Endothelial cell of umbilical vein (primary cell): Measurements from ENCODE around the gene CALY. TPM values are rescaled to one million over a fixed set of nuclear protein-coding genes. Genes with fewer than 3 reads are reported as not detected.

Experiments used
- BruUV-seq: library from RNA; stranded (reverse); fragments of 400-500 nt; replicated peaks from 2 replicates; lab custom pipeline; 2021; lab: Mats Ljungman, UMichigan
- CTCF ChIA-PET: fragments of 300-600, 350-600 bp; sonication (Branson Sonifier 250); formaldehyde crosslinking; loops from one replicate; lab custom pipeline; 2021; ENCODE audit warnings: antibody characterized with exemption, inconsistent platforms; lab: Charles Lee
- POLR2A ChIA-PET: fragments of 300-600, 350-600 bp; sonication (Branson Sonifier 250); formaldehyde crosslinking; loops from one replicate; lab custom pipeline; 2021; ENCODE audit warnings: antibody characterized with exemption, inconsistent platforms; lab: Charles Lee
- DNase-seq: peaks from one replicate; pipeline ENCODE4 v3.0.0-alpha.2; 2011; ENCODE audit warnings: low read depth, low spot score
- FAIRE-seq: peaks from 2 replicates; lab custom pipeline; 2011; peaks lifted over from hg19 to GRCh38; lab: Jason Lieb, UNC
- H2AFZ ChIP-seq: 2 replicates; pipeline ENCODE4 v1.6.0; 2012; ENCODE audit warnings: low read depth, low read length, control low read depth, inconsistent platforms
- H3K27ac ChIP-seq: 2 replicates; pipeline ENCODE4 v1.5.1; 2011; ENCODE audit warnings: low read depth, mild to moderate bottlenecking, control low read depth, low read length, moderate library complexity; ENCODE audit not compliant: insufficient read depth
- H3K27me3 ChIP-seq, 2 experiments: 2 replicates each; pipeline versions ENCODE4 v1.6.0 to v1.6.1; 2011; ENCODE audit warnings: low read length in 2 of 2, mixed read lengths in 1 of 2; ENCODE audit not compliant: control insufficient read depth in 2 of 2, insufficient read depth in 2 of 2
- H3K36me3 ChIP-seq, 2 experiments: 2 replicates in 1 of 2; 3 replicates in 1 of 2; pipeline ENCODE4 v1.5.1; 2011; ENCODE audit warnings: low read length in 2 of 2, mild to moderate bottlenecking in 1 of 2, moderate library complexity in 1 of 2; ENCODE audit not compliant: control insufficient read depth in 2 of 2, insufficient read depth in 2 of 2; ENCODE audit errors: extremely low read depth in 1 of 2
- H3K4me1 ChIP-seq: 3 replicates; pipeline ENCODE4 v1.5.1; 2011; ENCODE audit warnings: mild to moderate bottlenecking, low read length; ENCODE audit not compliant: control insufficient read depth, insufficient read depth; ENCODE audit errors: extremely low read depth
- H3K4me2 ChIP-seq: 2 replicates; pipeline ENCODE4 v1.6.1; 2011; ENCODE audit warnings: low read length, control low read depth, mixed read lengths; ENCODE audit not compliant: insufficient read depth
- H3K4me3 ChIP-seq, 3 experiments: fragments of 200-600 bp in 1 of 3; sonication (generic), shearing (Covaris generic) in 1 of 3; replicated peaks in 1 of 3; 2 replicates each; pipeline ENCODE4 v1.5.1; 2011 to 2016; ENCODE audit warnings: control low read depth in 3 of 3, low read length in 3 of 3, mild to moderate bottlenecking in 2 of 3, inconsistent platforms in 1 of 3, low read depth in 1 of 3, moderate library complexity in 1 of 3; ENCODE audit not compliant: insufficient read depth in 1 of 3
- H3K79me2 ChIP-seq: 2 replicates; pipeline ENCODE4 v1.6.0; 2012; ENCODE audit warnings: low read length, inconsistent platforms; ENCODE audit not compliant: control insufficient read depth, insufficient read depth
- H3K9ac ChIP-seq: replicated peaks from 2 replicates; pipeline ENCODE3; 2011; ENCODE audit warnings: low read length, control low read depth; ENCODE audit not compliant: insufficient read depth; ENCODE audit errors: extremely low read depth
- H3K9me1 ChIP-seq: replicated peaks from 3 replicates; pipeline ENCODE4 v1.6.0; 2011; ENCODE audit warnings: mild to moderate bottlenecking, low read length; ENCODE audit not compliant: control insufficient read depth, insufficient read depth; ENCODE audit errors: extremely low read depth
- H3K9me3 ChIP-seq: replicated peaks from 2 replicates; pipeline ENCODE4 v1.5.1; 2012; ENCODE audit warnings: low read length, inconsistent platforms; ENCODE audit not compliant: control insufficient read depth, insufficient read depth
- H4K20me1 ChIP-seq: replicated peaks from 2 replicates; pipeline ENCODE3; 2011; ENCODE audit warnings: mild to moderate bottlenecking, low read length; ENCODE audit not compliant: control insufficient read depth, insufficient read depth; ENCODE audit errors: extremely low read depth
- EZH2 ChIP-seq: IDR thresholded peaks from 2 replicates; pipeline ENCODE4 v1.6.1; 2012; ENCODE audit warnings: borderline replicate concordance, low read depth, mild to moderate bottlenecking, moderate library complexity, low read length, inconsistent platforms; ENCODE audit not compliant: severe bottlenecking
- FOS ChIP-seq: IDR thresholded peaks from 2 replicates; pipeline ENCODE4 v1.6.1; 2011; ENCODE audit warnings: mild to moderate bottlenecking, low read length, moderate library complexity, borderline replicate concordance; ENCODE audit not compliant: insufficient read depth
- JUN ChIP-seq: IDR thresholded peaks from 2 replicates; pipeline ENCODE4 v1.6.1; 2011; ENCODE audit warnings: borderline replicate concordance, low read depth; ENCODE audit not compliant: insufficient read length, insufficient read depth
- MYC ChIP-seq: IDR thresholded peaks from one replicate; pipeline ENCODE4 v1.6.1; 2011; ENCODE audit warnings: mild to moderate bottlenecking, low read depth, low read length
- POLR2A ChIP-seq: IDR thresholded peaks from 2 replicates; pipeline ENCODE4 v1.6.1; 2012; ENCODE audit warnings: low read depth, mild to moderate bottlenecking, control low read depth, low read length
- POLR2AphosphoS5 ChIP-seq: IDR thresholded peaks from 2 replicates; pipeline ENCODE4 v1.6.1; 2012; ENCODE audit warnings: low read depth, mild to moderate bottlenecking, control low read depth, low read length, moderate library complexity; ENCODE audit not compliant: insufficient read depth
- dilution Hi-C: fragments of 300-500 bp; cut with MboI; formaldehyde crosslinking; loops from one replicate; pipeline ENCODE4 v1.15.0; 2019; ENCODE audit warnings: low sequenced_read_pairs; ENCODE audit not compliant: extremely low pct_ligation_motif_present
- intact Hi-C: fragments of 100-400 bp; cut with micrococcal nuclease; formaldehyde crosslinking; loops from one replicate; pipeline ENCODE4 v1.10.0; 2022
- polyA plus RNA-seq, 4 experiments: library from polyadenylated mRNA; depleted of rRNA in 3 of 4; stranded (reverse) in 3 of 4; unstranded in 1 of 4; fragments of >200 nt; gene quantifications; 2 replicates each; pipeline versions ENCODE4 v1.2.1 to v1.2.3, GENCODE V29; 2011 to 2012; ENCODE audit warnings: missing spikeins in 1 of 4
- total RNA-seq: library from RNA; stranded (reverse); gene quantifications from 2 replicates; pipeline ENCODE4 v1.2.3, GENCODE V29; 2021
- TF ChIP-seq, protein P1 (sequence below), 2 donors: IDR thresholded peaks; 1 replicate in 1 of 2; 2 replicates in 1 of 2; pipeline ENCODE4 v1.5.1; 2011; ENCODE audit warnings: low read length in 2 of 2, mild to moderate bottlenecking in 2 of 2, moderate library complexity in 2 of 2, control low read depth in 1 of 2, inconsistent platforms in 1 of 2, low read depth in 1 of 2; ENCODE audit not compliant: insufficient read depth in 1 of 2; ENCODE audit errors: extremely low read depth in 1 of 2
- TF ChIP-seq, protein P2 (sequence below): IDR thresholded peaks from 2 replicates; pipeline ENCODE4 v1.6.1; 2011; ENCODE audit not compliant: insufficient read depth, insufficient read length

The CALY gene
- total and polyA plus RNA-seq, 2 donors (not counting 3 experiments of a cell fraction or from before 2014, with no cell fraction given): not detected

DNA sequence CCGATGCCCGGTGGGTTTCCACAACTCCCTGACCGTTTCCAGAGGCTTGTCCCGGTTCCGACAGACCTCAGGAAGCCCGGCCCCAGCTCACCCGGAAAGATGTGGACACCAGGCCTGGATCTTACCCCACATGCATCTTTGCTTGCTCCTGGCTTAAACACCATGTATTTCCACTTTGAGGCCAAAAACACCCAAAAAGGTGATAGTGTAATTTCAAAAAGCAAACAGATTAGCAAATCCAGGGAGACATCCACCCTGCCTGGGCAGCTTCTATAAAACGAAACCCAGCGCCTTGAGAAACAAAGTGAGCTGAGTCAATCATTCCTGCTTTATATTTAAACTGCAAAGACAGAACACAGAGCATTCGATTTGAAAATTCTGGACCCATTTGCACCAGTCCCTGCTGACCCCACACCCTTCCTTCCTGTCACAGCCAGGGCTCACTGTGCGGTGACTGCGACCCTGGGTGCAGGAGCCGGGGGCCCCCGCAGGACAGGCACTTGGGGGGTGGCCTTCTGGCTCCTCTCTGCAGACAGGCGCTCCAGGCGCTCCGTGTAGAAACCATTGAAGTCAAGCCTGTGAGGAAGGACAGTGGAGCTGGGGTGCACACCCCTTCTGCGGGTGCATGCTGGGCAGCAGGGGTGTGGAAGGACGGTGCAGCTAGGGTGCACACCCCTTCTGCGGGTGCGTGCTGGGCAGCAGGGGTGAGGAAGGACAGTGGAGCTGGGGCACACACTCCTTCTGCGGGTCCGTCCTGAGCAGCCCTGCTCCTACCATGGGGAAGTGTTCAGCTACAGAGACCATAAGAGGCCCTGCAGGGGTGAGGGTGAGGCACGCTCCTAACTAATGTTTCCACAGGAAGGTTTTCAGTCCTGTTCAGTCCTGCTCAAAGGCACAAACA lies 57.1 kb downstream of the CALY start:
- Histone ChIP-seq H3K4me1 (no peaks in the 10 kb centered on the region), H2AFZ (no peak overlapping the region), H3K4me2 (no peak overlapping the region), H3K9ac (no peak overlapping the region), H3K4me3 (no peak overlapping the region), H3K27ac (no peak overlapping the region), H3K9me1 (no peaks in the 10 kb centered on the region), H3K36me3 (peaks cover 4 to 28% of the 10 kb centered on the region in 2 experiments), H3K9me3 (no peaks in the 10 kb centered on the region), H3K79me2 (no peaks in the 10 kb centered on the region), H4K20me1 (no peaks in the 10 kb centered on the region), H3K27me3 (peaks cover 5 to 10% of the 10 kb centered on the region in 2 experiments)
- TF ChIP-seq JUN (no peak), POLR2A (no peak), EZH2 (no peak), POLR2AphosphoS5 (no peak), MYC (no peak), FOS (no peak)
- TF ChIP-seq, protein P1, sequence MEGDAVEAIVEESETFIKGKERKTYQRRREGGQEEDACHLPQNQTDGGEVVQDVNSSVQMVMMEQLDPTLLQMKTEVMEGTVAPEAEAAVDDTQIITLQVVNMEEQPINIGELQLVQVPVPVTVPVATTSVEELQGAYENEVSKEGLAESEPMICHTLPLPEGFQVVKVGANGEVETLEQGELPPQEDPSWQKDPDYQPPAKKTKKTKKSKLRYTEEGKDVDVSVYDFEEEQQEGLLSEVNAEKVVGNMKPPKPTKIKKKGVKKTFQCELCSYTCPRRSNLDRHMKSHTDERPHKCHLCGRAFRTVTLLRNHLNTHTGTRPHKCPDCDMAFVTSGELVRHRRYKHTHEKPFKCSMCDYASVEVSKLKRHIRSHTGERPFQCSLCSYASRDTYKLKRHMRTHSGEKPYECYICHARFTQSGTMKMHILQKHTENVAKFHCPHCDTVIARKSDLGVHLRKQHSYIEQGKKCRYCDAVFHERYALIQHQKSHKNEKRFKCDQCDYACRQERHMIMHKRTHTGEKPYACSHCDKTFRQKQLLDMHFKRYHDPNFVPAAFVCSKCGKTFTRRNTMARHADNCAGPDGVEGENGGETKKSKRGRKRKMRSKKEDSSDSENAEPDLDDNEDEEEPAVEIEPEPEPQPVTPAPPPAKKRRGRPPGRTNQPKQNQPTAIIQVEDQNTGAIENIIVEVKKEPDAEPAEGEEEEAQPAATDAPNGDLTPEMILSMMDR (IDR thresholded peaks at IDR 0.05; ENCODE audit: extremely low read depth in 1 of 2, insufficient read depth in 1 of 2, low read depth in 1 of 2, low read length in 2 of 2): no peak
- TF ChIP-seq, protein P2, sequence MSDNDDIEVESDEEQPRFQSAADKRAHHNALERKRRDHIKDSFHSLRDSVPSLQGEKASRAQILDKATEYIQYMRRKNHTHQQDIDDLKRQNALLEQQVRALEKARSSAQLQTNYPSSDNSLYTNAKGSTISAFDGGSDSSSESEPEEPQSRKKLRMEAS: no peak
- CTCF ChIA-PET: no interaction called here
- POLR2A ChIA-PET: no interaction called here
- dilution Hi-C loops: no loop called here
- no TSS peak for BruUV-seq
- FAIRE-seq: no peak
- intact Hi-C loops: no loop called here
- DNase-seq: no peak
